SKM-1 treated with dmso at 0.1 percent for 144 hours (cell line): ENCODE results near the gene ST3GAL6.

Experiments
- DNase-seq: peaks from one replicate; lab custom pipeline; 2025; ENCODE audit not compliant: unreplicated experiment; lab: John Stamatoyannopoulos, UW

The ST3GAL6 gene

GRCh38 chr3:98843266-98843959 is 80.3 kb downstream of the ST3GAL6 start:
- DNase-seq, result no peak
